HG02759 (cell line): Measurements from ENCODE around the gene ZBTB7C.

ENCODE experiments used
- ATAC-seq: cut with Tn5 transposase; IDR thresholded peaks from one replicate; pipeline ENCODE4 v1.9.1; 2021; ENCODE audit warnings: mild to moderate bottlenecking, moderate library complexity; ENCODE audit not compliant: unreplicated experiment

Gene ZBTB7C

GRCh38 chr18:48391868-48392267 lies 17.3 kb downstream of the ZBTB7C start:
- no peak for ATAC-seq

- ATAC-seq: no peak
Measured at GRCh38 chr18:48390641-48391040, 18.5 kb downstream of the ZBTB7C start.

GRCh38 chr18:48388478-48388877 lies 20.7 kb downstream of the ZBTB7C start:
- no peak for ATAC-seq

- ATAC-seq: no peak
Measured at GRCh38 chr18:48387300-48387699, 21.9 kb downstream of the ZBTB7C start.

- ATAC-seq: no peak
Measured at GRCh38 chr18:48385596-48385995, 23.6 kb downstream of the ZBTB7C start.

GRCh38 chr18:48376934-48377333 lies 32.2 kb downstream of the ZBTB7C start:
- ATAC-seq: no peak

- no peak for ATAC-seq
Measured at GRCh38 chr18:48376406-48376805, 32.8 kb downstream of the ZBTB7C start.

- ATAC-seq: no peak
Measured at GRCh38 chr18:48375150-48375800, 33.9 kb downstream of the ZBTB7C start.

- ATAC-seq: no peak
Measured at GRCh38 chr18:48374423-48375149, 34.6 kb downstream of the ZBTB7C start.

- no peak for ATAC-seq
Measured at GRCh38 chr18:48371854-48372602, 37.2 kb downstream of the ZBTB7C start.

GRCh38 chr18:48367557-48367956 lies 41.6 kb downstream of the ZBTB7C start:
- ATAC-seq: no peak

GRCh38 chr18:48365965-48366364 lies 43.2 kb downstream of the ZBTB7C start:
- no peak for ATAC-seq

- no peak for ATAC-seq
Measured at GRCh38 chr18:48364146-48364545, 45.0 kb downstream of the ZBTB7C start.

- ATAC-seq: no peak
Measured at GRCh38 chr18:48363175-48363574, 46.0 kb downstream of the ZBTB7C start.

- no peak for ATAC-seq
Measured at GRCh38 chr18:48361801-48362200, 47.4 kb downstream of the ZBTB7C start.

- no peak for ATAC-seq
Measured at GRCh38 chr18:48360376-48361021, 48.7 kb downstream of the ZBTB7C start.

GRCh38 chr18:48359626-48360025 lies 49.6 kb downstream of the ZBTB7C start:
- no peak for ATAC-seq

- no peak for ATAC-seq
Measured at GRCh38 chr18:48358868-48359267, 50.3 kb downstream of the ZBTB7C start.

- no peak for ATAC-seq
Measured at GRCh38 chr18:48356909-48357631, 52.1 kb downstream of the ZBTB7C start.

- ATAC-seq: no peak
Measured at GRCh38 chr18:48356151-48356745, 52.9 kb downstream of the ZBTB7C start.
